HUDEP-2 (cell line): ENCODE measurements around the gene PITRM1.

ENCODE experiments used
- DNase-seq, 76 experiments: peaks; one replicate each; lab custom pipeline; 2025; ENCODE audit not compliant: unreplicated experiment in 76 of 76; lab: John Stamatoyannopoulos, UW

PITRM1 gene

DNA sequence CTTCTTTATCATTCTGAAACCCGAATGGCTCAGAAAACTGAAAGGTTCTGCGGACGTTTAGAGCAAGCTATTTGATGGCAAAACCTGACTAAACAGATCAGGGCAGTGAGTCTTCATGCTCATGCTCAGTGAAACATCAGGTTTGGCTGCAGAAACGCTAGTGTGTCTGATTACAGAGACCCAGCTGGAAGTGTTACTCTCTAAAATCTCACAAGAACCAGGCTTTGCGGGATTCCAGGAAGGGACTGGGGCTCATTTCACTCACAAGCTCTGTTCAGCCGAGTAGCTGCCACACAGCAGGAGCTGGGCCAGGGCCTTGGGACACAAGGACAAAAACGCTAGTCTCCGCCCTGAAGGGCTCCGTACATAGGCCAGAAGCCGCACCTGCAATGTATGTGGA lies 2.9 kb downstream of the PITRM1 start:
- no peak for DNase-seq

- no peak for DNase-seq
These were observed 3.3 kb downstream of the PITRM1 start for GRCh38 chr10:3169271-3169670.

DNA sequence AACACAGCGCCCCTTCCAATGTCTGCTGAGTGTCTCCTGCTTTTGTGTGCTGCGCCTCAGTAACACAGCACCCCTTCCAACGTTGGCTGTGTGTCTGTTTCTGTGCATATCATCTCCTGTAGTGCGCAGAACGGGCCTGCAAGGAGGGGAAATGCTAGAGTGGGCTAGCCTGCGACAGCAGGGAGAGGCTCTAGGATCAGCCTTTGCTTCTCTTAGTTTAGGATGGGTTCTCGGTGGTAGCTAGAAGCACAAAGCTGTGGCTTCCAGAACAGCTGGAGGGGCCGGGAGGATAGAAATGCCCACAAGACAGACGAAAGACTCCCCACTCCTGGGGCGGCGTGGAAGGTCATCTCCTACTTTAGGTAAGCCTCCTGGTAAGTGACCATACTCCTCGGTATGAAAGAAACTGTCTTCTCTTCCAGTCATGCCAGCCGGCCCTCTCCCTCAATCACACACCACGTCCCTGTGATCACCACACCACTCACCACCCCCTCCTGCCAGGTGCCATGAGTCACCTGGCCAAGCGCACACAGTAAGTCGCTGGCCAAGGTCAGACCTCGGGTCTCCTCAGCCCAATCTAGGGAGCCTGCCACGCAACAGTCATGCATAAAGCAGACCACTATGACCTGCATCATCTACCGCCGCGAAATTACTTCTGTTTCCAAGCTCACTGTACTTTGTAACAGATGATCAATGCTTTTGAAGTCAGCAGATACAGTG lies 4.8 kb downstream of the PITRM1 start:
- DNase-seq, result no peak

DNA sequence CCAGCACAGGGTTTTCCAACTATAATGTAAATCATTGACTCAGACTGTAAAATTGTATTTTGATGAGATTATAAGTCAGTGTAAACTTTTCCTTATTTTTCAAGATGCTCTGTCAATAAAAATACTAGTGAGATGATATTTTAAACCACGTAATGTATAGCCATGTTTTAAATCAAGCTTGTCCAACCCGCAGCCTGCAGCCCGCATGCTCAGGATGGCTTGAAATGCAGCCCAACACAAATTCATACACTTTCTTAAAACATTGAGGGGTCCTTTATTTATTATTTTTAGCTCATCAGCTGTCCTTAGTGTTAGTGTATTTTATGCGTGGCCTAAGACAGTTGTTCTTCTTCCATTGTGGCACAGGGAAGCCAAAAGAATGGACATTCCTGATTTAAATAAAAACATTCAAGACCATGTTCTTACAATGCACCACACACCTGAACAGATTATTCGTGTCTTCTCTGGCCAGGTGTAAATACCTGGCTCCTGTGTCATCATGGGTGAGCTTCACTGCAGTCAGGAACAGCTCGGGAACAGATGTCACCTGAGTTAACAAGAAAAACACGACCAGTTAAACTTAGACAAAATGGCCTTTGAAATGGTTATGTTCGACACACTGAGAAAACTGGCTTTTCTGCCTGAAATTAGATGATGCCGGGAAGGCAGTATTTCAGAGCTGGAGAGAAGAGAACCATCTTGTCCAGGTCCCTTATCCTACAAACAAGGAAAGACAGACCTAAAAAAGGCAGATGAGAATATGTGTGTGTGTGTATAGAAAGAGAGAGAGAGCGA lies 5.9 kb downstream of the PITRM1 start:
- DNase-seq, result no peak

GRCh38 chr10:3165196-3165595 lies 7.4 kb downstream of the PITRM1 start:
- DNase-seq, result no peak

- DNase-seq, result no peak
These were observed 8.7 kb downstream of the PITRM1 start for GRCh38 chr10:3163879-3164278.

- no peak for DNase-seq
These were observed 10.0 kb downstream of the PITRM1 start for GRCh38 chr10:3162533-3162932.

GRCh38 chr10:3159152-3159551 lies 13.4 kb downstream of the PITRM1 start:
- no peak for DNase-seq

DNA sequence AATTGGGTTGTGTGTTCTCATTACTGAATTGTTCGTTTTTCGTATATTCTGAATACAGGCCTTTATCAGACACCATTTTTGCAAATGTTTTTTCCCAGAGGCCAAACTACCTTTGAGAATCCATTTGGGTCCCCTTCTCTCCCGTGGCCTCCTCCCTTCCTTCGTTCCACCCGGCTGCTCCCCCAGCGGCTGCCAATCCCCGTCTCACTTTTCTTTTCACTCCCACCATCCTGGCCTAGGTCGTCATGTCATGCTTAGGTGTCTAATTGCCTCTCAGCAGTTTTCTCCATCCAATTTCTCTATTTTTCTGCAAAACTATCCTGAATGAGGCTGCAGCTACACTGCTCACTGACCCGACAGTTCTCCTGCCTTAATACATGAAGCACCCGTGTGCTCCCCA lies 17.9 kb downstream of the PITRM1 start:
- no peak for DNase-seq

DNA sequence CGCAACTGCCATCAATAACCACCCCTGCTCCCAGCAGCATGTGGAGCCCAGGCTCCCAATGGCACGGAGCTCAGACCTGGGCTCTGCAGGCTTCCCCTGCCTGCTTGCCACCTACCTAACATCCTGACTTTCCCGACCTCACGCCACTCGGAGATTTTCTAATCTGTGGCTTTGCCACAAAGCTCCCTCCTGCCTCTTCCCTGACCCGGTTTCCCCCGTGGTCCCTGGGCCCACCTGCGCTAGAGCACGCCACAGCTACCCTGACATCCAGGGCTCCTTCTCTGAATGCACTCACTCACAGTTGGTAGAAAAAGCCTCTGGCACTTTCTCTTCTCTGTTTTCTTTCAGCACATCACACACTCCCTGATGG lies 20.0 kb downstream of the PITRM1 start:
- DNase-seq, result no peak

GRCh38 chr10:3151889-3152565 lies 20.6 kb downstream of the PITRM1 start:
- DNase-seq, result no peak

DNA sequence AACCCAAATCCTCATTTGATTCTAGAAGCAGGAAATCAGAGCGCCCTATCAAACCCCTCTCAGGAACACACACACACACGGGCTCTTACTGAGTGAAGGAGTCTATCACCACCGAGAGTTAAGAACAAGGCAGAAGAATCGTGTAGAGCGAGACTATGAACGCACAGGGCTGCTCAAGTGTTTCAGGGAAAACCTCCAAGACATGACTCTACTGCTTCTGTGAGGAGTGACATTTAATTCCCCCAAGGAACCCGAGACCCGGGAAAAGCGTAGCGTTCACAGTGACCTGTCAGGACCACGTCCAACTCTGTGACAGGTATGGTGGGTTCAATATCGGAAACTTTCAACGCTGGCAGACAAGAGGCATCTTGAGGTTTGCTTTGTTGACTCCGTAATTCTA lies 21.6 kb downstream of the PITRM1 start:
- no peak for DNase-seq

DNA sequence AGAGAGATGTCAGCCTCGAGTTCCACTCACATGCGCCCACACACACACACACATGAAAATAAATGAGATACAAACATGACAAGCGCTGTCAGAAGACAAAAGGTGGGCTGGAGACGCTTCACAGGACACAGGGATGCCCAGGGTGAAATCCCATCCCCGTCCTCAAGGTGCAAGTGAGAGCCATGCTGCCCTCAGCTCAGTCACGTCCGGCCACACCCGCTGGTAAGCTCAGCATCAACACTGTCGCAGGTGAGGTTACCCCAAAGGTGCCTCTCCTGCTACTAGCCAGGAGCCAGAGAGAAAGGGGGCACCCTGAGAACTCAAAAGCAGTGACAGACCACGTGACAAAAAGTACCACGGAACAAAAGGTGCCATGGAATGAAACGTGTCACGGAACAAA lies 22.2 kb downstream of the PITRM1 start:
- DNase-seq, result no peak

- no peak for DNase-seq
These were observed 22.7 kb downstream of the PITRM1 start for GRCh38 chr10:3149918-3150317.

DNA sequence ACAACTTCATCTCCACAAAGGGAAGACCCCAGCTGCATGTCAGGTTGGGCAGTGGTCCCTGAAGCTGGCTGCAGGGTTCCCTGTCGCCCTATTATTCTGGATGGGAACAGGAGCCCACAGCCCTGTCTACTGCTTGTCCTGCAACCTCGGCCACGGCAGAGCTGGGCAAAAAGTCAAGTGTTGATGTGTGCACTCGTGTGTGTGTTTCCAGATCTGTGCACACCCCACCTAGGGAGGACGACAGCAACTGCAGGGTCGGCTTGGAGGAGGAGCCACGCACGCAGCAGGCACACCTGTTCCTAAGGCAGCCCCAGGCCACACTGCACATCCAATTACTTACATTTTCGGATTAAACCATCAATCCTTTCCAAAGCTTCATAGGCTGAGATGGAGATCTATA lies 23.6 kb downstream of the PITRM1 start:
- DNase-seq, result no peak

DNA sequence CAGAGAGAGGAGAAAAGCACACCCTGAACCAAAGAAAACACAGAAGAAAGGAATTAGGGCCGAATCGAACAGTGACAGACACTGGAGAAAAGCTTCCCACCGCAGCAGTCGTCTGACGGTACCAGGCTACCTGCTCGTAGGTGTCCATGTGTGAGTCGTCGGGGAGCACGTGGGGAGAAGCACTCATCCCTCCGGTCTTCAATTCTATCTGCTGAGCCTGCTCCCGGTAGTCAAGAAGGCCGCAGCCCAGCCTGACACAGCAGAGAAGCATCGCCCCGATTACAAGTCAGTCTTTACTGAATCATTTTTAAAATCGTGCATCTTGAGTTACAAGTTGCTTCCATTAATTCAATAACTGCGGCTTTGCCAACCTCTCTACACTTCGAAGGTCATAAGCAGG lies 24.5 kb downstream of the PITRM1 start:
- no peak for DNase-seq

- DNase-seq, result no peak
These were observed 25.3 kb downstream of the PITRM1 start for GRCh38 chr10:3147117-3147820.

DNA sequence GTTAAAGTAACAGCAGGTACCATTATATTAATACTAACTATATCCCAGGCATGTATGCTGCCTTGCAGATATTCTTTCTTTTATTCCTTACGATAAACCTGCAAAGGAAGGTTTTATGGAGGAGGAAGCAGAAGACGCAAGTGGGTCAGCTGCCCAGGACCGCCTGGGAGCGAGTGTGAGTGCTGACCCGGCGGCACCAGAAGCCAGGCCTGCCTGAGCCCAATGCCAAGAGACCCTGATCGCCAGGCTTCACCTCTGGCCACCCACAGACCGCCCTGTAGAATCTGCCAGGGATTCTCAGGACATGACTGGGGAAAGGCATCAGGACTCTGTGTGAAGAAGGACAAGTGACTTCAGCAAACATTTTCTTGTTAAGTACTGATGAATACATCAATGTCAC lies 26.3 kb downstream of the PITRM1 start:
- DNase-seq, result no peak

DNA sequence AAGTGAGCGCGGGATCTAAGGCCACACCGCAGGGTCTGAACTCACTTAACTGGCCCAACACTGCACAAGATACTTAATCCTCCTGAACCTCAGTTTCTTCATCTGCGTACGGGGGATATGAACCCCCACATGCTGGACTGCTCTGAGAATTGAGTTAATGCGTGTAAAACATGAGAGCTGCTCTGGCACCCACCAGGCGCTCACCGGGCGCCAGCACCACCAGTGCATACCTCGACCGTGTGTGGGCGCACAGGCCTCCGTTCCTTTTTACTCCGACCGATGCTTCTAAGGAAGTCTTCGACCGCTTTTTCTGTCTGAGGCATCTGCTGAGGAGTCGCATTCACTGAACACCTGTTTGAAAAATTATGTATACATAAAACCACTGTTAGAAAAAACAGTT lies 27.2 kb downstream of the PITRM1 start:
- DNase-seq, result no peak

DNA sequence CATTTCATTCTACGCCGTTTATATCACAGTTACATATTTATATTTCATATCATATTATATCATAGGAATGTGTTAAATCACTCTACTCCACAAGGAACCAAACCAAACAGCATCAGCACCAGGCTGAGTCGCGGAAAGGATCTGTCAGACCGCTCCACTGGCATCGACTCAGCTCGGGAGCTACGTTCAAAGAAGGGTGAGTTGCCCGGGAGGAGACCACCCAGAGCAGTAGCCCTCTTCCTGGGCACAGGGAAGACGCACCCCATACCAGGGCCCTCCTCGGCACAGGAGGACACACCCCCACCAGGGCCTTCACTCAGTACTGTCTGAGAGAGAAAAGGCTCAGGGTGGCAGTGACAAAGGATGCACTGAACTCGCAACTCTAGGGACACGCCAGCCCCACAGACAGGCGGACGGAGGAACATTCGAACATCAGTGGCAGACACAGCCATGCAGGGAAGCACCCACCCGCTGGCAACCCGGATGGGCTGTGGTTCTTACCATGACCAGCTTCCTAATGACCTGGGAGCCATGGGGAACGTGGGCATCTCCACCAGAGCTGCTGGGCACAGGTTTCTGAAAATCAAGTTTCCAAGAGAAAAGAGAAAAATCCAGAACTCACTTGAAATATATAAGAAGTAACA lies 28.7 kb downstream of the PITRM1 start:
- no peak for DNase-seq

- no peak for DNase-seq
These were observed 29.2 kb downstream of the PITRM1 start for GRCh38 chr10:3143366-3143765.
